C4-2B (cell line): Measurements from ENCODE around the gene DCHS2.
"Not testable (repeated sequence)": the region's sequence is repeated elsewhere in the genome, so short reads cannot be mapped to it uniquely, and the experiment has no call there.

Source experiments
- H3K27ac ChIP-seq: fragments of 450-650 bp; 2 replicates; pipeline ENCODE4 v1.5.1; 2017
- CTCF ChIP-seq: fragments of 450-650 bp; conservative IDR thresholded peaks from 2 replicates; pipeline ENCODE4 v1.5.1; 2017; ENCODE audit warnings: mild to moderate bottlenecking
- ZFX ChIP-seq: fragments of 450-650 bp; IDR thresholded peaks from 2 replicates; pipeline ENCODE4 v1.6.1; 2017

Gene DCHS2

GRCh38 chr4:154222875-154223274 is 268.7 kb downstream of the DCHS2 start:
- TF ChIP-seq ZFX: no peak
- TF ChIP-seq CTCF: no peak
- no peak overlapping the region for H3K27ac ChIP-seq

- no peak overlapping the region for H3K27ac ChIP-seq
- TF ChIP-seq ZFX (no peak), CTCF (no peak)
Observed at GRCh38 chr4:154218051-154218450, 273.5 kb downstream of the DCHS2 start.

- not testable (repeated sequence) for H3K27ac ChIP-seq
Observed at GRCh38 chr4:154217384-154217783, 274.2 kb downstream of the DCHS2 start.

- no peak for TF ChIP-seq ZFX
- H3K27ac ChIP-seq: no peak overlapping the region
Observed at GRCh38 chr4:154211506-154211905, 280.1 kb downstream of the DCHS2 start.

- no peak for TF ChIP-seq CTCF
- no peak for TF ChIP-seq ZFX
Observed at GRCh38 chr4:154208424-154208823, 283.2 kb downstream of the DCHS2 start.

GRCh38 chr4:154205471-154205870 is 286.1 kb downstream of the DCHS2 start:
- H3K27ac ChIP-seq: no peak overlapping the region
- TF ChIP-seq ZFX: no peak
- no peak for TF ChIP-seq CTCF

More at GRCh38 chr4:154208424-154208823, 283.2 kb downstream of the DCHS2 start:
- H3K27ac ChIP-seq: no peak overlapping the region

GRCh38 chr4:154194649-154195048 is 296.9 kb downstream of the DCHS2 start:
- no peak overlapping the region for H3K27ac ChIP-seq
- no peak for TF ChIP-seq ZFX
- no peak for TF ChIP-seq CTCF

GRCh38 chr4:154192585-154192984 is 299.0 kb downstream of the DCHS2 start:
- no peak for TF ChIP-seq ZFX
- TF ChIP-seq CTCF: no peak
- no peak overlapping the region for H3K27ac ChIP-seq

- H3K27ac ChIP-seq: no peak overlapping the region
- TF ChIP-seq CTCF: no peak
- TF ChIP-seq ZFX: no peak
Observed at GRCh38 chr4:154189346-154189745, 302.3 kb downstream of the DCHS2 start.
